Measurements from ENCODE around the gene NTSR1. TPM values are rescaled to one million over a fixed set of nuclear protein-coding genes. Genes with fewer than 3 reads are reported as not detected.

The NTSR1 gene
- total and polyA plus RNA-seq, 2 donors, result 0.09 to 0.14 TPM

DNA sequence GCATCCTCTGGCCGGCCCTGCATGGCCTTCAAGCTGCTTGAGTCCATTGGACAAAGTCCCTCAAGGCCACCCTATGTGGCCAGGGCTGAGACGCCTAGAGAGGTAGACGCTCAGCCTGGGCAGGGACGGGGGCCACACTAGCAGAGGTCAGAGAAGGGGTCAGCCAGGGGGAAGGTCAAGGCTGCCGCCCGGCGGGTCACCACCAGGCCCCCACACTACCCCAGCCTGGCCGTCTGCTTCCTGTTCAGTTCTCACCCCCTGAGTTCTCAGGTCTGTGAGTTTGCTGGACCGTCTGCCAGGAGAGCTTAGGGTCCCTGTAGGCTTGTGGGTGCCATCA lies 37.3 kb downstream of the NTSR1 start:
- H3K27me3 ChIP-seq (ENCODE audit: control insufficient read depth in 2 of 2, insufficient read depth in 1 of 2, low read length in 1 of 2), result peaks cover 0 to 14% of the 10 kb centered on the region in 2 donors
- no peaks in the 10 kb centered on the region for H3K9me3 ChIP-seq (ENCODE audit: control insufficient read depth in 2 of 2, insufficient read depth in 1 of 2, low read length in 1 of 2)
- DNase-seq (ENCODE audit: low read depth in 6 of 9, low spot score in 9 of 9), result no peak
- H3K27ac ChIP-seq (ENCODE audit: low read depth in 1 of 2, low read length in 1 of 2), result no peak overlapping the region
- WGBS, result 95% methylated on average over 9 of the region's 9 CpGs
- peaks cover 3 to 16% of the 10 kb centered on the region in 2 donors for H3K4me1 ChIP-seq (ENCODE audit: control insufficient read depth in 2 of 2, insufficient read depth in 2 of 2, low read length in 2 of 2)
- H3K36me3 ChIP-seq (ENCODE audit: control insufficient read depth in 2 of 2, insufficient read depth in 2 of 2, low read length in 1 of 2), result no peaks in the 10 kb centered on the region
- no peak overlapping the region for H3K4me3 ChIP-seq (ENCODE audit: low read length in 2 of 2)

DNA sequence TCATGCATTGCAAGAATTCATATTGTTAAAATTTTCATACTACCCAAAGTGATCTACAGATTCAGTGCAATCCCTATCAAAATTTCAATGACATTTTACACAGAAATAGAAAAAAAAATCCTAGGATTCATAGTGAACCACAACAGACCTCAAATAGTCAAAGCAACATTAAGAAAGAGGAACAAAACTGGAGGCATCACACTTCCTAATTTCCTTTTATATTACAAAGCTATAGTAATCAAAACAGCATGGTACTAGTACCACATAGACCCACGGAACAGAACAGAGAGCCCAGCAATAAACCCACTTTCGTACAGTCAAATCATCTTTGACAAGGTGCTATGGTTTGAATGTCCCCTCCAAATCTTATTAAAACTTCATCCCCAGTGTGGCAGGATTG lies 39.7 kb downstream of the NTSR1 start:
- Histone ChIP-seq H3K4me1 (ENCODE audit: control insufficient read depth in 2 of 2, insufficient read depth in 2 of 2, low read length in 2 of 2) (peaks cover 0 to 9% of the 10 kb centered on the region in 2 donors), H3K27ac (ENCODE audit: low read depth in 1 of 2, low read length in 1 of 2) (no peak overlapping the region), H3K9me3 (ENCODE audit: control insufficient read depth in 2 of 2, insufficient read depth in 1 of 2, low read length in 1 of 2) (no peaks in the 10 kb centered on the region), H3K27me3 (ENCODE audit: control insufficient read depth in 2 of 2, insufficient read depth in 1 of 2, low read length in 1 of 2) (peaks cover 8 to 29% of the 10 kb centered on the region in 2 donors), H3K36me3 (ENCODE audit: control insufficient read depth in 2 of 2, insufficient read depth in 2 of 2, low read length in 1 of 2) (no peaks in the 10 kb centered on the region), H3K4me3 (ENCODE audit: low read length in 2 of 2) (no peak overlapping the region)
- 69% methylated on average over 2 of the region's 2 CpGs for WGBS
- no peak for DNase-seq (ENCODE audit: low read depth in 6 of 9, low spot score in 9 of 9)

DNA sequence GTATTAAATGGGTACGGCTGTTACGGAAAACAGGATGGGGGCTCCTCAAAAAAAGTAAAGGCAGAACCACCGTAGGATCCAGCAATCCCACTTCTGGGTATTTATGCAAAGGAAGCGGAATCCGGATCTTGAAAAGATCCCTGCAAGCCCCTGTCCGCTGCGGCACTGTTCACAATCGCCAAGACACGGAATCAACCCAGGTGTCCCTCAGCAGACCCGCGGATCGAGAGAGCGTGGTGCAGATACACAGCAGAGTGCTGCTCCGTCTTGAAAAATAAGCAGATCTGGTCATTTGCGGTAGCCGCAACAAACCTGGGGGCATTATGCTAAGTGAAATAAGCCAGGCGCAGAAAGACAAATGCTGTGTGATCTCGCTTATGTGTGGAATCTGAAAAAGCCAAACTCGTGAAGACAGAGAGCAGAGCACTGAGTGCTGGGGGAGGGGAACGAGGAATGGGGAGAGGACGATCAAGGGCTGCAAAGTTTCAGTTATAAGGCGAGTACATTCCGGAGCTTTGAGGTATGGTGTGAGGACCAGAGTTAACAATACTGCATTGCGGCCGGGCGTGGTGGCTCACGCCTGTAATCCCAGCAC lies 41.3 kb downstream of the NTSR1 start:
- H3K27me3 ChIP-seq (ENCODE audit: control insufficient read depth in 2 of 2, insufficient read depth in 1 of 2, low read length in 1 of 2), result peaks cover 8 to 32% of the 10 kb centered on the region in 2 donors
- no peak overlapping the region for H3K27ac ChIP-seq (ENCODE audit: low read depth in 1 of 2, low read length in 1 of 2)
- no peaks in the 10 kb centered on the region for H3K36me3 ChIP-seq (ENCODE audit: control insufficient read depth in 2 of 2, insufficient read depth in 2 of 2, low read length in 1 of 2)
- DNase-seq (ENCODE audit: low read depth in 6 of 9, low spot score in 9 of 9), result no peak
- 90% methylated on average over 27 of the region's 27 CpGs for WGBS
- peaks cover 0 to 9% of the 10 kb centered on the region in 2 donors for H3K4me1 ChIP-seq (ENCODE audit: control insufficient read depth in 2 of 2, insufficient read depth in 2 of 2, low read length in 2 of 2)
- no peaks in the 10 kb centered on the region for H3K9me3 ChIP-seq (ENCODE audit: control insufficient read depth in 2 of 2, insufficient read depth in 1 of 2, low read length in 1 of 2)
- H3K4me3 ChIP-seq (ENCODE audit: low read length in 2 of 2), result no peak overlapping the region

DNA sequence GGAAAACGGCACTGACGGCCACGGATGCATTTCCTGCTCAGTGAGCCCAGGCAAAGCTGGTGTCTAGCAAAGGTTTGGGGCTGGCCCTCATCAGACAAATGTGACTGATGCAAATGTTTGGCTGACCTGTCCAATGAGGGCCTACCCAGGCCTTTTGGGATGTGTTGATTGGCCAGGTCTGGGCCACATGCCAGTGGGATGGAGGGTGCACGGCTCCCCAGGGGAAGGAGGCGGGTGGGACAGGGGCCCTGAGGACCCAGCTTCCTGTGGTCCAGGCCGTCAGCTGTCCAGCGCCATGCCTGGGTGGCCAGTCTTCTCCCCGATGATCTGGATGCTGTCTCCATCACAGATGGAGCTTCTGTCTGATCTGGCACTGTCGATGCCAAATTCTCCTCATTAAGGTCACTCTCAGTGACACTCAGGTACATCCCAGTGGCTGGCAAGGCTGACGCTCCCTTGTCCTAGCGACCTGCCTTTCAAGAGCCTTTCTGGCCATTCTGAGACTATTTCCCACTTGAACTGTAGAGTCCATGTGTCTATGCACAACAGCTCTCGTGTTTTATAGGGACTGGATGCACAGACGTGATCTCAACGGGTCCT lies 43.0 kb downstream of the NTSR1 start:
- DNase-seq (ENCODE audit: low read depth in 6 of 9, low spot score in 9 of 9), result no peak
- WGBS, result 84% methylated on average over 14 of the region's 14 CpGs

DNA sequence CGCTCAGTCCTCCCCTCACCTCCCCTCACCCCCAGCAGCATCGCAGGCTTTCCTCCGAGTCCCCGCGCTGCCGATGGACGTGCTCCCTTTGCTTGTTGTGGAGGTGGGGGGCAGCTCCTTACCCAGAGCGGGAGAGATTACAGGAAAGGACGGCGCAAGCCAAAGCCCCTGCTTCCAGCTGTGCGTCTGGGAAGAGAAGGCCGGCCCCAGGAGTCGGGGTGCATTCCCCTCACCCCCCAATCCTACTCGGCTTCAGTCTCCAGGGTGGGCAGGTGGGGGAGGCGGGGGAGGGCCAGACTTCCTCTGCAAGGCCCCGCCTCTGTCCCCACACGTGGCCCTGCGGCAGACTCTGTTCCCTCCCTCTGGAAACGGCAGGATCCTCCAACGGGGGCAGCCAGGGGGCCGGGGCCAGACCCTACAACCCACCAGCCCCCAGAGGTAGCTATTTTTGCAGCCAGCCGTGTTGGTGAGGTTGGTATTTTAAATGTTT lies 43.6 kb downstream of the NTSR1 start:
- no peaks in the 10 kb centered on the region for H3K9me3 ChIP-seq (ENCODE audit: control insufficient read depth in 2 of 2, insufficient read depth in 1 of 2, low read length in 1 of 2)
- 15% methylated on average over 22 of the region's 22 CpGs for WGBS
- H3K27me3 ChIP-seq (ENCODE audit: control insufficient read depth in 2 of 2, insufficient read depth in 1 of 2, low read length in 1 of 2), result peaks cover 8 to 32% of the 10 kb centered on the region in 2 donors
- H3K36me3 ChIP-seq (ENCODE audit: control insufficient read depth in 2 of 2, insufficient read depth in 2 of 2, low read length in 1 of 2), result no peaks in the 10 kb centered on the region
- H3K27ac ChIP-seq (ENCODE audit: low read depth in 1 of 2, low read length in 1 of 2), result no peak overlapping the region
- DNase-seq (ENCODE audit: low read depth in 6 of 9, low spot score in 9 of 9), result no peak
- H3K4me3 ChIP-seq (ENCODE audit: low read length in 2 of 2), result no peak overlapping the region
- H3K4me1 ChIP-seq (ENCODE audit: control insufficient read depth in 2 of 2, insufficient read depth in 2 of 2, low read length in 2 of 2), result peaks cover 0 to 2% of the 10 kb centered on the region in 2 donors

More for the DNA sequence above, 43.0 kb downstream of the NTSR1 start:
- Histone ChIP-seq H3K27me3 (ENCODE audit: control insufficient read depth in 2 of 2, insufficient read depth in 1 of 2, low read length in 1 of 2) (peaks cover 8 to 32% of the 10 kb centered on the region in 2 donors), H3K27ac (ENCODE audit: low read depth in 1 of 2, low read length in 1 of 2) (no peak overlapping the region), H3K9me3 (ENCODE audit: control insufficient read depth in 2 of 2, insufficient read depth in 1 of 2, low read length in 1 of 2) (no peaks in the 10 kb centered on the region), H3K4me1 (ENCODE audit: control insufficient read depth in 2 of 2, insufficient read depth in 2 of 2, low read length in 2 of 2) (peaks cover 0 to 2% of the 10 kb centered on the region in 2 donors), H3K4me3 (ENCODE audit: low read length in 2 of 2) (no peak overlapping the region), H3K36me3 (ENCODE audit: control insufficient read depth in 2 of 2, insufficient read depth in 2 of 2, low read length in 1 of 2) (no peaks in the 10 kb centered on the region)

DNA sequence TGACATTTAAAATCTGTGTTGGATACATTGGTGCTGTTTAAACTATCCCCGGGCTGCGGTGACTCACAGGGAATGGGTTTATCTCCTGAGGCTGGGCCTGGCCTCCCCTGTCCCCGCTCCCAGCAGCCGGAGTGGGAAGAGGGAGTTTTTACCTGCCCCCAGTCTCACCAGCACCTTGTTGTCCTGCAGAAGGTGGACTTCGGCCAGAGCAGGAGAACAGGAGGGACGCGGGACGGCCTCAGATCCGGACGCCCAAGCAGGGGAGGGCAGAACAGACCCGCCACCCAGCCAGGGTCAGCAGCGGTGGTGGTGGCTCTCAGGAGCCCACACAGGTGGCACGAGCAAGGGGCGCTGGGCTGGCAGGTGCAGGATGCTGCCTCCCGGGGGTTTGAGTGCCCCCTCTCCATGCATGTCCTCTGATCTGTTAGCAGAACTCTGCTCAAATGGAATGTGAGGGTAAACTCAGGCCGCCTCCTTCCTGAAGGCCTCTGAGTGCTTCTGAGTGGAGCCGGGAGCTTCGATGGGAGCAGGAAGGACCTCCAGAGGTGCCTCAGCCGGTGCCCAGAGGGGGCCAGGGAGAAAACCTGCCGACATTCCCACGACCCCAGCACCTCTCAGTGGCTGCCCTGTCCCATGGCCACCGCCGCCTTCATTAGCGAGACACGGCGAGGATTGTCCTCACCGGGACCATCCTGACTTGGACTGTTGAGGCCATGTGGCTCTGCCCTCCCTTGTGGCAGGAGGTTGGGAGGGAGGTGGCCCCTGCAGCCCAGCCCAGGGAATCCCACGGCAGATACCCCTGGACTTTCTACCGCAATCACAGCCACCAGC lies 44.2 kb downstream of the NTSR1 start:
- H3K9me3 ChIP-seq (ENCODE audit: control insufficient read depth in 2 of 2, insufficient read depth in 1 of 2, low read length in 1 of 2), result no peaks in the 10 kb centered on the region
- no peak overlapping the region for H3K27ac ChIP-seq (ENCODE audit: low read depth in 1 of 2, low read length in 1 of 2)
- DNase-seq (ENCODE audit: low read depth in 6 of 9, low spot score in 9 of 9), result no peak
- H3K36me3 ChIP-seq (ENCODE audit: control insufficient read depth in 2 of 2, insufficient read depth in 2 of 2, low read length in 1 of 2), result no peaks in the 10 kb centered on the region
- peaks cover 8 to 32% of the 10 kb centered on the region in 2 donors for H3K27me3 ChIP-seq (ENCODE audit: control insufficient read depth in 2 of 2, insufficient read depth in 1 of 2, low read length in 1 of 2)
- peaks cover 0 to 2% of the 10 kb centered on the region in 2 donors for H3K4me1 ChIP-seq (ENCODE audit: control insufficient read depth in 2 of 2, insufficient read depth in 2 of 2, low read length in 2 of 2)
- 90% methylated on average over 29 of the region's 29 CpGs for WGBS
- no peak overlapping the region for H3K4me3 ChIP-seq (ENCODE audit: low read length in 2 of 2)

DNA sequence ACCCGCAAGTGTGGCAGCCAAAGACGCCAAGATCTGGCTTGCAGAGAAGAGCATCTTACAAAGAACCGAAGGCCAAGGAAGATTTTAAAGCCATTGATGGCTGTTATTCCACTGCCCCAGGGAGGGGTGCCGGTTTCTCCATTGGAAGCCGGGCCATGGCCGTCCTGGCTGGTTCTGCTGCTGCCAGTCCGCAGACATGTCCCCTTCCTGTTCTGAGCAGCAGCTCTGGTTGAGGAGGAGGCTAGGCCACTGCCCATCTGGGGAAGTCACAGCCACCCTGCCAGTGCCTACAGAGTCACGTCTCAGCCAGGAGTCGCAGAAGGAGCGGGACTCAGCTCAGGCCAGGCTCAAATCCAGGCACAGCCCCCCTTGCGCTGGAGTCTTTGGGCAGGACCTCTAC lies 45.0 kb downstream of the NTSR1 start:
- Histone ChIP-seq H3K9me3 (ENCODE audit: control insufficient read depth in 2 of 2, insufficient read depth in 1 of 2, low read length in 1 of 2) (no peaks in the 10 kb centered on the region), H3K27ac (ENCODE audit: low read depth in 1 of 2, low read length in 1 of 2) (no peak overlapping the region), H3K4me3 (ENCODE audit: low read length in 2 of 2) (no peak overlapping the region), H3K4me1 (ENCODE audit: control insufficient read depth in 2 of 2, insufficient read depth in 2 of 2, low read length in 2 of 2) (peaks cover 0 to 2% of the 10 kb centered on the region in 2 donors), H3K27me3 (ENCODE audit: control insufficient read depth in 2 of 2, insufficient read depth in 1 of 2, low read length in 1 of 2) (peaks cover 8 to 34% of the 10 kb centered on the region in 2 donors), H3K36me3 (ENCODE audit: control insufficient read depth in 2 of 2, insufficient read depth in 2 of 2, low read length in 1 of 2) (no peaks in the 10 kb centered on the region)
- no peak for DNase-seq (ENCODE audit: low read depth in 6 of 9, low spot score in 9 of 9)
- 96% methylated on average over 11 of the region's 11 CpGs for WGBS

DNA sequence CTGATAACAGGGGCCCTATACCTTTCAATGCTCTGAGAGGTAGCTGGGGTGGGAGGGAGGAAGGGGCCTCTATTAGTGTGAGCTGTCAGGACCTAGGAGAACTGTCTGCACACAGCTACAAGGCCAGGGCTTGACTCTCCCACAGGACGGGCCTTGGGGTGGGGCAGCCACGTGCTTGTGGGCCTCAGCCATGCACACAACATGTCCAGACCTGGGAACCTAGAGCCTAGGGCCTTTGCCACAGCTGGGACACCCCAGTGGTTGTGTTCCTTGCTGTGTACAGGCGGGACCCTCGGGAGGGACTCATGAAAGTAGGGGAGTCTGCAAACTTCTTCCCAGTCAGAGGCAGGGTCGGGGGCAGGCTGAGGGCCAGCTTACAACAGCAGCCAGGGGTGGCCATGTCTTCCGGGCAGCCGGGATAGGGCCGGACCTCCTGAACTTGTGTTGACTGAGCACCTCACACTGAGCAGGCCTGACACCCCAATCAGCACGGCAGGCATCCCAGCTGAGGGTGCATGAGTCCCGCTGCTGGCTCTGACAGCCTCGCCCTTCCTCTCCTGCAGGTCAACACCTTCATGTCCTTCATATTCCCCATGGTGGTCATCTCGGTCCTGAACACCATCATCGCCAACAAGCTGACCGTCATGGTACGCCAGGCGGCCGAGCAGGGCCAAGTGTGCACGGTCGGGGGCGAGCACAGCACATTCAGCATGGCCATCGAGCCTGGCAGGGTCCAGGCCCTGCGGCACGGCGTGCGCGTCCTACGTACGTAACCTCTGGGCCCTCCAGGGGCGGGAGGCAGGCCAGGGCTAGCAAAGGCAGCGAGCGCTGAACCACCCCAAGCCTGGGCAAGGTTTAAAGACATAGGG lies 45.7 kb downstream of the NTSR1 start:
- no peak overlapping the region for H3K27ac ChIP-seq (ENCODE audit: low read depth in 1 of 2, low read length in 1 of 2)
- no peaks in the 10 kb centered on the region for H3K9me3 ChIP-seq (ENCODE audit: control insufficient read depth in 2 of 2, insufficient read depth in 1 of 2, low read length in 1 of 2)
- 93% methylated on average over 31 of the region's 31 CpGs for WGBS
- DNase-seq (ENCODE audit: low read depth in 6 of 9, low spot score in 9 of 9), result no peak
- H3K27me3 ChIP-seq (ENCODE audit: control insufficient read depth in 2 of 2, insufficient read depth in 1 of 2, low read length in 1 of 2), result peaks cover 8 to 34% of the 10 kb centered on the region in 2 donors
- peaks cover 0 to 2% of the 10 kb centered on the region in 2 donors for H3K4me1 ChIP-seq (ENCODE audit: control insufficient read depth in 2 of 2, insufficient read depth in 2 of 2, low read length in 2 of 2)
- H3K36me3 ChIP-seq (ENCODE audit: control insufficient read depth in 2 of 2, insufficient read depth in 2 of 2, low read length in 1 of 2), result no peaks in the 10 kb centered on the region
- H3K4me3 ChIP-seq (ENCODE audit: low read length in 2 of 2), result no peak overlapping the region
